Raji (cell line): ENCODE measurements around the gene DENND5B.

Experiments used
- POLR2A ChIP-seq: IDR thresholded peaks from 2 replicates; pipeline ENCODE4 v1.6.1; 2011; ENCODE audit warnings: low read depth, low read length, control low read depth; ENCODE audit not compliant: insufficient read depth

Gene DENND5B

GRCh38 chr12:31603546-31604009, 12.6 kb upstream of the DENND5B start:
- TF ChIP-seq POLR2A: no peak

GRCh38 chr12:31600750-31601149, 9.8 kb upstream of the DENND5B start:
- TF ChIP-seq POLR2A: no peak

DNA sequence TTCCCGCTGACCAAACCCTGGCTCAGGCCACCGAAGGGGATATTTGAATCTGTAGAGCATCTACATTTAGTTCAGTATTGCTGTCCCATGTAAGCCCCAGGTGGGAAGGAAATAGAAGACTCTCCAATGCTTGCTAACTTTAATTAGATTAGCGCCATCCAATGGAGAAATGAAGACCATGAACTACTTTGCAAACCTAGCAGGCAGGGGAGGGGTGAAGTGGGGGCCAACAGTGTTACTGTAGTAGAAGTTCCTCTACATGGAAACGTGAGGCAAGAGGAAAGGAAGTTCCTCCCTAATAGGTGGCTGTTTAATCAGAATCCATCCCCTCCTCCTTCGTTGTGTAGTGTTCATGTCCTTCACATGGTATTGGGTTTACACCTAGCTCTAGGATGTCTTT, 9.3 kb upstream of the DENND5B start:
- no peak for TF ChIP-seq POLR2A

- TF ChIP-seq POLR2A: no peak
Measured at GRCh38 chr12:31599053-31599452, 8.1 kb upstream of the DENND5B start.

- TF ChIP-seq POLR2A: no peak
Measured at GRCh38 chr12:31597066-31597465, 6.1 kb upstream of the DENND5B start.

- TF ChIP-seq POLR2A: no peak
Measured at GRCh38 chr12:31594681-31595080, 3.7 kb upstream of the DENND5B start.

DNA sequence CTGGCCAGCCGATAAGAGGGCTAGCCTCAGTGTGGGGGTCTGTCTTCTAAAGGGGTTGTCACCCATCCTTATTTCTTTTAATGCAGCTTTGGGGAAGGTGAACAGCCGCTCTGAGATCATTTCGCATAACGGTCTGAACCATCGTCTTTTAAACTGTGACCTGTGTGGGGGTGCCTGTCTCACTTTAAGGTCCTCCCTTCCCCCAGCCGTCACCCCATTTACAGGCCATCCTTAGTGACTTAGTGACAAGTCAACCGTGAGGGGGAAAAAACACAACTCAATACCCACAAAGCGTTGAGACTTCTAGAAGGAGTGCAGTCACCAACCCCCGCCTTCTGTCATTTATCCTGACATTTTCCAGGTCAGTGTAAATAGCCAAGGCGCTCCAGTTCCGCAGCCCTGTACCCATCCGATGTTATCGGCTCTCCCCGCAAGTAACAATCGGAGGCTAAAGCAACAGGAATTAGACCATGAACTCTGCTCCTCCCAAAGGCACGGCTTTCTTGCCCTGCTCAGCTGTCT, 505 bp upstream of the DENND5B start:
- TF ChIP-seq POLR2A: no peak

DNA sequence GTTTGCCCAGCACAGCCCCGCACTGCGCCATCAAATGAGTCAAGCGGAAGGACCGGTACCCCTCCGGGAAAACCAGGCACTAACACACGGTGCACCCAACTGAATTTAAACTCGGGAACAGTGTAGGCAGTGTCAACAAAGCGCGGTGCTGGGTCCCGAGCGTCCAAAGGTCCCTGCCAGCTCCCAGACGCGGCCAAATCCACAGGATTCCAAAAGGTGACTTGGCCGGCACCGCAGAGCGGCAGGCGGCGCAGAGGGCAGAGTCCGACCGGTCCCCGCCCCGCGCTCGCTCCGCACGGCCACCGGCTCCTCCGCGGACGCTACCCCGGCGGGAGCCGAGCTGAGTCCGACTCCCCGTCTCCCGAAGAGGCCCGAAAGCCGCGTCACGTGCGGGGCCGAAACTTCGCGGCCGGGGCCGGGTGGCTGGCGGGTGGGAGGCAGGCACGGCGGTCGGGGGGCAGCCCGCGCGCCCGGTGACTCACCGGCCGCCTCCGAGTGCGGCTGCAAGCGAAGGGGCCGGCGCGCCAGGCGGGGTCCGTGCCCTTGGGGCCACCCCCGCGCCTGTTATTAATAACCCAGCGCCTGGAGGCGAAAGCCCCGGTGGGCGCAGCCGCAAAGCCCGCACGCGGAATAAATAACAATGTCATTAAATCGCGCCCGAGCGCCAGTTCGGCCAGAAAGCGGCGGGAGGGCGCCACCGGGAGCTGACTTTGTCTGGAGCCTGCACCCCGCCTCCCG, 863 bp downstream of the DENND5B start:
- TF ChIP-seq POLR2A: no peak; the same call in 1 of the 2 replicates

- no peak for TF ChIP-seq POLR2A
Measured at GRCh38 chr12:31589598-31589903, 1.4 kb downstream of the DENND5B start.

GRCh38 chr12:31588976-31589375, 2.0 kb downstream of the DENND5B start:
- TF ChIP-seq POLR2A: no peak

- TF ChIP-seq POLR2A: no peak
Measured at GRCh38 chr12:31586728-31587127, 4.2 kb downstream of the DENND5B start.

- no peak for TF ChIP-seq POLR2A
Measured at GRCh38 chr12:31585895-31586294, 5.0 kb downstream of the DENND5B start.

- no peak for TF ChIP-seq POLR2A
Measured at GRCh38 chr12:31585271-31585670, 5.7 kb downstream of the DENND5B start.

DNA sequence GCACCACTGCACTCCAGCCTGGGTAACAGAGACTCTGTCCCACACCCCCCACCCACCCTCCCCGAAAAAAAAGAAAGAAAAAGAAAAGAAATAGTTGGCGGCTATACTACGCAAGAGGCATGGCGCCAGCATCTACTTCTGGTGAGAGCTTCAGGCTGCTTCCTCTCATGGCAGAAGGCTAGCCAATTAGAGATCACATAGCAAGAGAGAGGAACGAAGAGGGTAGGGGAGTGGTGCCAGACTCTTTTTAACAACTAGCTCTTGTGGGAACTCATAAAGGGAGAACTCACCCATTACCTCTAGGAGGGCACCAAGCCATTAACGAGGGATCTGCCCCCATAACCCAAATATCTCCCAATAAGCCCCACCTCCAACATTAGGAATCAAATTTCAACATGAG, 6.2 kb downstream of the DENND5B start:
- TF ChIP-seq POLR2A: no peak

DNA sequence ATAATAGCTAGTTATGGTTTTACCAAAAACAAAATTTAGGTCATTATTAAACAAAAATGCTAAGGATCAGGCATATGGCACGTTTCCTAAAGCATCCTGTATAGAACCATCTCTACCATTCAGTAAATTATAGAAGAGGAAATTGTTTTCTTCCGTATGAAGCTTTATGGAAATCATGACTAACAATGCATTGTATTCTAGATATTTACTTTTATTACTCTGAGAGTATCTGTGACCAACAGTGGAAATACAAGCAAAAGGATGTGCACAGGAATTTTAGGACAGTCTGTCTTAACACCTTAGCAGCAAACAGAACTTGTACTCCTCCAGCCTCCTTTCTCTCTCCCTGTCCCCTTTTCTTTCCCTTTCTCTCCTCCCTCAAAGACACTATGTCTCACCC, 7.1 kb downstream of the DENND5B start:
- TF ChIP-seq POLR2A: no peak

GRCh38 chr12:31582155-31582554, 8.8 kb downstream of the DENND5B start:
- TF ChIP-seq POLR2A: no peak

DNA sequence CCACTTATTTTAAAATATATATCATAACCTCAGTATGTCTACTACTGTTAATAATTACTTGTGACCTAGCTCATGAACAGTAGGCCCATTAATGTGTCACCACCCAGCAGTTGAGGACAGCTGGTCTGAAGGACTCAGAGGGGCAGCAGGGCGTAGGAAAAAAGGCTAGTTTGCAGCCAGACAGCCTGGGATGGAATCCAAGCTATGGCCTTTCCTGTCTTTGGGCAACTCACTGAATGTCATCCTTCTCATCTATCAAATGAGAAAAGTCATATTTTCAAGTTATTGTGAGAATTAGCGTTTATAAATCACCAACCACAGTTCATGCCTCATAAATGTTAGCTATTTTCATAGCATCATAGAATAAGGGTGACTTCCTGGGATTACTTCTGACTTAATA, 12.3 kb downstream of the DENND5B start:
- no peak for TF ChIP-seq POLR2A

- no peak for TF ChIP-seq POLR2A
Measured at GRCh38 chr12:31574803-31575575, 15.9 kb downstream of the DENND5B start.
